ENCODE results near the gene STK38L.

Gene STK38L

DNA sequence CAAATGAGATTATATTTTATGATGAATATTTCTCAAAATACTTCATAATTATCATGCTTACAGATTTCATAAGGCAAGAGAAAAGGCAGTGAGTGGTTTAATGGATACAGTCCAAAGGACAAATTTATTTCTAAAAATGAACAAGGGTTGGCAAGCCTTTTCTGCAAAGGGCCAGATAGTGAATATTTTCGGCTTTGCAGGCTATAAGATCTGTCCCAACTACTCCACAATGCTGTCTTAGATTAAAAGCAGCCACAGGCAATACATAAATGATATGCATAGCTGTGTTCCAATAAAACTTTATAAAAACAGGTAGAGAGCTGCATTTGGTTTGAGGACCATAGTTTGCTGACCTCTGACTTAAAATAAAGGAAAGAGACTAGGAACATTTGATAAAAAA is 42.9 kb upstream of the STK38L start:
- no peak overlapping the region for H3K18ac ChIP-seq (ENCODE audit: low read depth in 1 of 2, low read length in 2 of 2)
- H2AK5ac ChIP-seq (ENCODE audit: low read length, severe bottlenecking) = no peak overlapping the region
- H3K27me3 ChIP-seq (ENCODE audit: control insufficient read depth in 1 of 2, insufficient read depth in 1 of 2, low read length in 2 of 2) = no peaks in the 10 kb centered on the region
- no peak overlapping the region for H3K27ac ChIP-seq (ENCODE audit: low read length, poor library complexity, severe bottlenecking)
- WGBS = 75% methylated on average over 1 of the region's 1 CpG
- H4K91ac ChIP-seq (ENCODE audit: low read length) = no peak overlapping the region
- H3K9me3 ChIP-seq (ENCODE audit: control insufficient read depth, low read length) = no peaks in the 10 kb centered on the region
- no peak overlapping the region for H3K9ac ChIP-seq (ENCODE audit: low read length)
- H2BK120ac ChIP-seq (ENCODE audit: low read depth, low read length) = no peak overlapping the region
- H2AFZ ChIP-seq (ENCODE audit: low read depth, low read length) = no peak overlapping the region
- no peak overlapping the region for H3K4ac ChIP-seq (ENCODE audit: low read depth in 1 of 2, low read length in 2 of 2)
- H4K8ac ChIP-seq (ENCODE audit: low read length) = no peak overlapping the region
- no peaks in the 10 kb centered on the region for H3K36me3 ChIP-seq (ENCODE audit: control insufficient read depth in 1 of 2, insufficient read depth in 2 of 2, low read depth in 1 of 2, low read length in 2 of 2)
- H3K4me2 ChIP-seq (ENCODE audit: low read length, poor library complexity, severe bottlenecking) = no peak overlapping the region
- H3K4me3 ChIP-seq (ENCODE audit: insufficient read depth in 1 of 2, low read depth in 1 of 2, low read length in 2 of 2) = no peak overlapping the region
- no peaks in the 10 kb centered on the region for H3K4me1 ChIP-seq (ENCODE audit: control insufficient read depth, insufficient read depth, low read depth, low read length)
- H3K14ac ChIP-seq (ENCODE audit: low read length in 2 of 2) = no peak overlapping the region
- H2BK5ac ChIP-seq (ENCODE audit: low read depth, low read length, poor library complexity, severe bottlenecking) = no peak overlapping the region
- no peaks in the 10 kb centered on the region for H3K79me1 ChIP-seq (replicated peaks; ENCODE audit: low read length, poor library complexity, severe bottlenecking)
- H2BK12ac ChIP-seq (ENCODE audit: low read length in 2 of 2) = no peak overlapping the region
- H2BK15ac ChIP-seq (ENCODE audit: low read depth, poor library complexity, severe bottlenecking) = no peak overlapping the region
- DNase-seq = no peak
- H3K23ac ChIP-seq (ENCODE audit: low read length in 2 of 2) = no peak overlapping the region

DNA sequence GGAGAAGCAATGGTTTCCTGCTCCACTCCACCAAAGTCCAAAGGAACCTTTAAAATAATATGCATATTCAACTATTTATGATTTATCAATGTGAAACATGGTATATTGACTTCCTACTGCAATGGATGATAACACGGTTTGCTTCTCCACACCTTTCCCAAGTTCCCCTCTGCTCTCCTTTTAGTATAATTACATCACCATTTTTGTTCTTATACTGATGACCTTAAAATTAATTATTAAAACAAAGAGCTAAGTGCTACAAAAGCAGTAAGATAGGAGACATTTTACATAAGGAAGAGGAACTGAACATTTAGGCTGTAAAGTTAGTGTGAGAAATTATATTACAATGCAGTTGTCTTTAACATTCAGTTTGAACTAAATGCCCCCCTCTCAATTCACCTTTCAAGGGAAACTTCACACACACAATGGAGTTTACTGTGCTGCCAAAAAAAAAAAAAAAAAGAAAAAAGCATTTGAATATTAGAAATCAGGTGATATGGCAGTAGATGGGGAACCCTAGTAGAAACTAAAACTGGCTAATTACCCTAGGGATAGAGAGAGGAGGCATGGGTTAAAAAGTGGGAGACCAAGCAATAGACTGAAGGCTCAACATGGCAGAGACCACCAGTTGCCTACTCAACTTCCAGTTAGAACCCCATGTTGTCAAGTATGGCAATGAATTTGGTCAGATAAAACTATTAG is 37.1 kb upstream of the STK38L start:
- Histone ChIP-seq H2BK120ac (ENCODE audit: low read depth, low read length) (no peak overlapping the region), H2BK12ac (ENCODE audit: low read length in 2 of 2) (no peak overlapping the region), H3K79me1 (replicated peaks; ENCODE audit: low read length, poor library complexity, severe bottlenecking) (no peaks in the 10 kb centered on the region), H3K14ac (ENCODE audit: low read length in 2 of 2) (no peak overlapping the region), H3K18ac (ENCODE audit: low read depth in 1 of 2, low read length in 2 of 2) (no peak overlapping the region), H3K4ac (ENCODE audit: low read depth in 1 of 2, low read length in 2 of 2) (no peak overlapping the region), H3K36me3 (ENCODE audit: control insufficient read depth in 1 of 2, insufficient read depth in 2 of 2, low read depth in 1 of 2, low read length in 2 of 2) (no peaks in the 10 kb centered on the region), H3K27me3 (ENCODE audit: control insufficient read depth in 1 of 2, insufficient read depth in 1 of 2, low read length in 2 of 2) (no peaks in the 10 kb centered on the region), H3K4me2 (ENCODE audit: low read length, poor library complexity, severe bottlenecking) (no peak overlapping the region), H3K4me3 (ENCODE audit: insufficient read depth in 1 of 2, low read depth in 1 of 2, low read length in 2 of 2) (no peak overlapping the region), H2AK5ac (ENCODE audit: low read length, severe bottlenecking) (no peak overlapping the region), H3K4me1 (ENCODE audit: control insufficient read depth, insufficient read depth, low read depth, low read length) (no peaks in the 10 kb centered on the region), H2AFZ (ENCODE audit: low read depth, low read length) (no peak overlapping the region), H2BK5ac (ENCODE audit: low read depth, low read length, poor library complexity, severe bottlenecking) (no peak overlapping the region), H2BK15ac (ENCODE audit: low read depth, poor library complexity, severe bottlenecking) (no peak overlapping the region), H3K27ac (ENCODE audit: low read length, poor library complexity, severe bottlenecking) (no peak overlapping the region), H4K8ac (ENCODE audit: low read length) (no peak overlapping the region), H3K9ac (ENCODE audit: low read length) (no peak overlapping the region), H3K9me3 (ENCODE audit: control insufficient read depth, low read length) (peaks cover 6% of the 10 kb centered on the region), H4K91ac (ENCODE audit: low read length) (no peak overlapping the region), H3K23ac (ENCODE audit: low read length in 2 of 2) (no peak overlapping the region)
- DNase-seq = no peak
- no CpG with 5 or more reads among the region's 1 CpG for WGBS

DNA sequence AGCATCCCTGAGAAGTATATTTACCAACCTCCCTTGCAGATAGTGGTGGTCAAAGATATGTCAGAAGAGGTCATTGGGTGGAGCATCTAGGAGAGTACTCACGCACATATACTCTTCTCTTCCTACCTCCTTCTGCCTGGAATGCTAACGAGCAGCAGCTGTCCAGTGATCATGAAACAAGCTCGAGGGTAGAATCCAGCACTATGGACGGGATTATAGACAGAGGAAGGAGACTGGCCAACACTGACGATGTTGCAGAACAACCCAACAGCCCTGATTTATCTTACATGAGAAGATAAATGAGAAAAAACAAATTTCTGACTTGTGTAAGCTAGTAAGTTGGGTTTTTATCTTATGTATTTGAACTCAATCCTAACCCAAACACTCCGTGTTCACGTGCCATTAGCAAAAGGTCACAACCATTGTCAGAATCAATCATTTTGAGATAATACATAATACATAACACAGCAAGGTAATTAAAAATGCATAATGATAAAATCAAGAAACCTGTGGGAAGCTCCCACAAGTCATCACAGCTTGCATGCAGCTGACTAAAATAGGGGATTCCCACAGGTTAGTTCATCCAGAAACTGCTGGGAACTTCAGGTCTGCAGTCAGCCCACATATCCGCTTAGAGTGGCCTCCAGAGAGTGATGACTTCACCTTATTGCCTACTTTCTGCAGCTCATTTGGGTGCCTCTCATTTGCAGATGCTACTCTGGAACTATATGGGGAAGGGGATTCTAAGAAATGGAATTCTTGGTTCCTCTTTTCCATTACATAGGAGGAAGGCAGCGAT is 36.3 kb upstream of the STK38L start:
- no peak overlapping the region for H2AK5ac ChIP-seq (ENCODE audit: low read length, severe bottlenecking)
- no peaks in the 10 kb centered on the region for H3K27me3 ChIP-seq (ENCODE audit: control insufficient read depth in 1 of 2, insufficient read depth in 1 of 2, low read length in 2 of 2)
- no peak overlapping the region for H4K91ac ChIP-seq (ENCODE audit: low read length)
- H2BK5ac ChIP-seq (ENCODE audit: low read depth, low read length, poor library complexity, severe bottlenecking) = no peak overlapping the region
- no peak overlapping the region for H3K27ac ChIP-seq (ENCODE audit: low read length, poor library complexity, severe bottlenecking)
- no peaks in the 10 kb centered on the region for H3K36me3 ChIP-seq (ENCODE audit: control insufficient read depth in 1 of 2, insufficient read depth in 2 of 2, low read depth in 1 of 2, low read length in 2 of 2)
- no peak overlapping the region for H3K4me3 ChIP-seq (ENCODE audit: insufficient read depth in 1 of 2, low read depth in 1 of 2, low read length in 2 of 2)
- H4K8ac ChIP-seq (ENCODE audit: low read length) = no peak overlapping the region
- no peak overlapping the region for H3K14ac ChIP-seq (ENCODE audit: low read length in 2 of 2)
- H2BK12ac ChIP-seq (ENCODE audit: low read length in 2 of 2) = no peak overlapping the region
- 74% methylated on average over 5 of the region's 9 CpGs for WGBS
- no peaks in the 10 kb centered on the region for H3K4me1 ChIP-seq (ENCODE audit: control insufficient read depth, insufficient read depth, low read depth, low read length)
- H2AFZ ChIP-seq (ENCODE audit: low read depth, low read length) = no peak overlapping the region
- no peak overlapping the region for H3K9ac ChIP-seq (ENCODE audit: low read length)
- H3K18ac ChIP-seq (ENCODE audit: low read depth in 1 of 2, low read length in 2 of 2) = no peak overlapping the region
- no peak for DNase-seq
- H3K4me2 ChIP-seq (ENCODE audit: low read length, poor library complexity, severe bottlenecking) = no peak overlapping the region
- no peak overlapping the region for H2BK120ac ChIP-seq (ENCODE audit: low read depth, low read length)
- no peak overlapping the region for H3K4ac ChIP-seq (ENCODE audit: low read depth in 1 of 2, low read length in 2 of 2)
- no peaks in the 10 kb centered on the region for H3K79me1 ChIP-seq (replicated peaks; ENCODE audit: low read length, poor library complexity, severe bottlenecking)
- H2BK15ac ChIP-seq (ENCODE audit: low read depth, poor library complexity, severe bottlenecking) = no peak overlapping the region
- H3K23ac ChIP-seq (ENCODE audit: low read length in 2 of 2) = no peak overlapping the region
- peaks cover 6% of the 10 kb centered on the region for H3K9me3 ChIP-seq (ENCODE audit: control insufficient read depth, low read length)

DNA sequence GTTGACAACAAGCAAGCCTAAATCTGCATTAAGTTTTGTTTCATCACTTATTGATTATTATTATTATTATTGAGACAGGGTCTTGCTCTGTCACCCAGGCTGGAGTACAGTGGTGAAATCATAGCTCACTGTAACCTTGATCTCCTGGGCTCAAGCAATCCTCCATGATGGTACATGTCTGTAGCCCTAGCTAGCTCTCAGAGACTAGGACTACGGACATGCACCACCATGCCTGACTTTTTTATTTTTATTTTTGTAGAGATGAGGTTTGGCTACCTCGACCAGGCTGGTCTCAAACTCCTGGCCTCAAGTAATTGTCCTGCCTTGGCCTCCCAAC is 35.7 kb upstream of the STK38L start:
- Histone ChIP-seq H3K4me1 (ENCODE audit: control insufficient read depth, insufficient read depth, low read depth, low read length) (no peaks in the 10 kb centered on the region), H3K4me2 (ENCODE audit: low read length, poor library complexity, severe bottlenecking) (no peak overlapping the region), H2BK12ac (ENCODE audit: low read length in 2 of 2) (no peak overlapping the region), H3K23ac (ENCODE audit: low read length in 2 of 2) (no peak overlapping the region), H2AK5ac (ENCODE audit: low read length, severe bottlenecking) (no peak overlapping the region), H4K91ac (ENCODE audit: low read length) (no peak overlapping the region), H2BK15ac (ENCODE audit: low read depth, poor library complexity, severe bottlenecking) (no peak overlapping the region), H3K4ac (ENCODE audit: low read depth in 1 of 2, low read length in 2 of 2) (no peak overlapping the region), H3K79me1 (replicated peaks; ENCODE audit: low read length, poor library complexity, severe bottlenecking) (no peaks in the 10 kb centered on the region), H2BK120ac (ENCODE audit: low read depth, low read length) (no peak overlapping the region), H3K27me3 (ENCODE audit: control insufficient read depth in 1 of 2, insufficient read depth in 1 of 2, low read length in 2 of 2) (no peaks in the 10 kb centered on the region), H4K8ac (ENCODE audit: low read length) (no peak overlapping the region), H3K14ac (ENCODE audit: low read length in 2 of 2) (no peak overlapping the region), H3K9ac (ENCODE audit: low read length) (no peak overlapping the region), H3K9me3 (ENCODE audit: control insufficient read depth, low read length) (peaks cover 6% of the 10 kb centered on the region), H3K27ac (ENCODE audit: low read length, poor library complexity, severe bottlenecking) (no peak overlapping the region), H2AFZ (ENCODE audit: low read depth, low read length) (no peak overlapping the region), H3K18ac (ENCODE audit: low read depth in 1 of 2, low read length in 2 of 2) (no peak overlapping the region), H3K36me3 (ENCODE audit: control insufficient read depth in 1 of 2, insufficient read depth in 2 of 2, low read depth in 1 of 2, low read length in 2 of 2) (no peaks in the 10 kb centered on the region), H2BK5ac (ENCODE audit: low read depth, low read length, poor library complexity, severe bottlenecking) (peak overlapping the region; percentile 5), H3K4me3 (ENCODE audit: insufficient read depth in 1 of 2, low read depth in 1 of 2, low read length in 2 of 2) (no peak overlapping the region)
- no peak for DNase-seq
- WGBS = no CpG with 5 or more reads among the region's 2 CpGs

Measured in mesenchymal stem cell (in vitro differentiated cells and primary cell).